Mesodermal cell (in vitro differentiated cells): ENCODE measurements around the gene ARHGEF18.
"Not testable (repeated sequence)": the region's sequence is repeated elsewhere in the genome, so short reads cannot be mapped to it uniquely, and the experiment has no call there.

ENCODE experiments used
- H3K27ac ChIP-seq: 2 replicates; pipeline ENCODE4 v1.7.0; 2013; ENCODE audit warnings: mild to moderate bottlenecking, low read depth, low read length, moderate library complexity; ENCODE audit not compliant: severe bottlenecking
- H3K36me3 ChIP-seq: 2 replicates; pipeline ENCODE4 v1.7.1; 2013; ENCODE audit warnings: mild to moderate bottlenecking, low read length, moderate library complexity; ENCODE audit not compliant: control insufficient read depth, insufficient read depth
- H3K4me1 ChIP-seq: one replicate; pipeline ENCODE4 v1.7.1; 2013; ENCODE audit warnings: mild to moderate bottlenecking, low read length; ENCODE audit not compliant: insufficient read depth, control insufficient read depth, poor library complexity, severe bottlenecking
- H3K4me3 ChIP-seq: 2 replicates; pipeline ENCODE4 v1.7.0; 2013; ENCODE audit warnings: low read length, control low read depth, mild to moderate bottlenecking; ENCODE audit not compliant: insufficient read depth, poor library complexity, severe bottlenecking; ENCODE audit errors: extremely low read depth
- H3K9me3 ChIP-seq: 2 replicates; pipeline ENCODE4 v1.7.1; 2013; ENCODE audit warnings: mild to moderate bottlenecking, low read length, moderate library complexity; ENCODE audit not compliant: control insufficient read depth
- WGBS, 2 experiments: methylation state at CpG; one replicate each; pipeline ENCODE4 v1.1.5; 2013; ENCODE audit warnings: missing lambda C conversion rate in 2 of 2; ENCODE audit not compliant: insufficient coverage in 2 of 2; 5-methylcytosine and 5-hydroxymethylcytosine counted together

Gene ARHGEF18

GRCh38 chr19:7368456-7368855 is 19.7 kb downstream of the ARHGEF18 start:
- no peaks in the 10 kb centered on the region for H3K9me3 ChIP-seq
- whole genome bisulfite sequencing, 2 experiments, result 64 to 71% methylated on average over 3 to 4 of the region's 4 CpGs
- H3K4me3 ChIP-seq, result no peak overlapping the region
- H3K27ac ChIP-seq, result peak overlapping the region; percentile 80
- H3K36me3 ChIP-seq, result no peaks in the 10 kb centered on the region
- H3K4me1 ChIP-seq, result no peaks in the 10 kb centered on the region

GRCh38 chr19:7368866-7369265 is 20.1 kb downstream of the ARHGEF18 start:
- WGBS, 2 experiments, result 70 to 77% methylated on average over 11 to 13 of the region's 13 CpGs

GRCh38 chr19:7370546-7370945 is 21.8 kb downstream of the ARHGEF18 start:
- Histone ChIP-seq H3K9me3 (no peaks in the 10 kb centered on the region), H3K4me1 (no peaks in the 10 kb centered on the region), H3K4me3 (no peak overlapping the region), H3K36me3 (no peaks in the 10 kb centered on the region), H3K27ac (no peak overlapping the region)
- WGBS, 2 experiments, result 91% methylated on average over 7 to 8 of the region's 10 CpGs

More at GRCh38 chr19:7368866-7369265, 20.1 kb downstream of the ARHGEF18 start:
- H3K36me3 ChIP-seq, H3K9me3 ChIP-seq, H3K4me1 ChIP-seq, H3K4me3 ChIP-seq: not testable (repeated sequence)
- peak overlapping the region; percentile 80 for H3K27ac ChIP-seq

GRCh38 chr19:7371001-7371400 is 22.3 kb downstream of the ARHGEF18 start:
- WGBS, 2 experiments, result 78 to 82% methylated on average over 3 of the region's 3 CpGs
- Histone ChIP-seq H3K4me3 (no peak overlapping the region), H3K4me1 (no peaks in the 10 kb centered on the region), H3K27ac (no peak overlapping the region), H3K9me3 (no peaks in the 10 kb centered on the region), H3K36me3 (no peaks in the 10 kb centered on the region)

GRCh38 chr19:7372810-7373209 is 24.1 kb downstream of the ARHGEF18 start:
- Histone ChIP-seq H3K27ac (no peak overlapping the region), H3K36me3 (no peaks in the 10 kb centered on the region), H3K9me3 (no peaks in the 10 kb centered on the region), H3K4me1 (no peaks in the 10 kb centered on the region), H3K4me3 (no peak overlapping the region)
- WGBS, 2 experiments, result 94 to 95% methylated on average over 11 of the region's 11 CpGs

GRCh38 chr19:7373862-7374261 is 25.1 kb downstream of the ARHGEF18 start:
- 75 to 91% methylated on average over 4 to 5 of the region's 6 CpGs for WGBS, 2 experiments
- H3K4me1 ChIP-seq, result no peaks in the 10 kb centered on the region
- H3K36me3 ChIP-seq, result no peaks in the 10 kb centered on the region
- no peaks in the 10 kb centered on the region for H3K9me3 ChIP-seq
- no peak overlapping the region for H3K27ac ChIP-seq
- H3K4me3 ChIP-seq, result no peak overlapping the region

GRCh38 chr19:7376151-7376852 is 27.6 kb downstream of the ARHGEF18 start:
- Histone ChIP-seq H3K4me3 (no peak overlapping the region), H3K36me3 (no peaks in the 10 kb centered on the region), H3K4me1 (no peaks in the 10 kb centered on the region), H3K9me3 (no peaks in the 10 kb centered on the region), H3K27ac (no peak overlapping the region)
- 74 to 91% methylated on average over 6 of the region's 6 CpGs for WGBS, 2 experiments

- WGBS, 2 experiments, result 87 to 90% methylated on average over 7 of the region's 7 CpGs
These were observed 28.5 kb downstream of the ARHGEF18 start for GRCh38 chr19:7377196-7377595.

GRCh38 chr19:7381073-7381390 is 32.3 kb downstream of the ARHGEF18 start:
- H3K36me3 ChIP-seq, result no peaks in the 10 kb centered on the region
- H3K4me1 ChIP-seq, result no peaks in the 10 kb centered on the region
- no peaks in the 10 kb centered on the region for H3K9me3 ChIP-seq
- 75 to 80% methylated on average over 5 of the region's 7 CpGs for WGBS, 2 experiments
- H3K27ac ChIP-seq, result no peak overlapping the region
- no peak overlapping the region for H3K4me3 ChIP-seq

More at GRCh38 chr19:7377196-7377595, 28.5 kb downstream of the ARHGEF18 start:
- H3K4me3 ChIP-seq, result no peak overlapping the region
- H3K9me3 ChIP-seq, result no peaks in the 10 kb centered on the region
- no peaks in the 10 kb centered on the region for H3K36me3 ChIP-seq
- no peaks in the 10 kb centered on the region for H3K4me1 ChIP-seq
- no peak overlapping the region for H3K27ac ChIP-seq

- Histone ChIP-seq H3K4me1 (no peaks in the 10 kb centered on the region), H3K36me3 (no peaks in the 10 kb centered on the region), H3K27ac (no peak overlapping the region), H3K9me3 (no peaks in the 10 kb centered on the region), H3K4me3 (no peak overlapping the region)
- 57 to 60% methylated on average over 6 to 7 of the region's 9 CpGs for WGBS, 2 experiments
These were observed 34.0 kb downstream of the ARHGEF18 start for GRCh38 chr19:7382694-7383093.

- no peaks in the 10 kb centered on the region for H3K36me3 ChIP-seq
- WGBS, 2 experiments, result 77 to 90% methylated on average over 6 to 7 of the region's 7 CpGs
- H3K4me1 ChIP-seq, result no peaks in the 10 kb centered on the region
- no peak overlapping the region for H3K4me3 ChIP-seq
- H3K27ac ChIP-seq, result no peak overlapping the region
- no peaks in the 10 kb centered on the region for H3K9me3 ChIP-seq
These were observed 34.5 kb downstream of the ARHGEF18 start for GRCh38 chr19:7383284-7383683.
